ENCODE measurements around the gene MCF2.

- no peak for TF ChIP-seq CTCF (conservative IDR thresholded peaks at IDR 0.05)
- no peak for TF ChIP-seq EZH2 (IDR thresholded peaks at IDR 0.05; ENCODE audit: low read depth)
Observed at GRCh38 chrX:139581068-139581467, 126.9 kb downstream of the MCF2 start.
